ENCODE data around the gene C6orf136.
"Not testable (repeated sequence)": the region's sequence is repeated elsewhere in the genome, so short reads cannot be mapped to it uniquely, and the experiment has no call there.

Gene C6orf136

DNA sequence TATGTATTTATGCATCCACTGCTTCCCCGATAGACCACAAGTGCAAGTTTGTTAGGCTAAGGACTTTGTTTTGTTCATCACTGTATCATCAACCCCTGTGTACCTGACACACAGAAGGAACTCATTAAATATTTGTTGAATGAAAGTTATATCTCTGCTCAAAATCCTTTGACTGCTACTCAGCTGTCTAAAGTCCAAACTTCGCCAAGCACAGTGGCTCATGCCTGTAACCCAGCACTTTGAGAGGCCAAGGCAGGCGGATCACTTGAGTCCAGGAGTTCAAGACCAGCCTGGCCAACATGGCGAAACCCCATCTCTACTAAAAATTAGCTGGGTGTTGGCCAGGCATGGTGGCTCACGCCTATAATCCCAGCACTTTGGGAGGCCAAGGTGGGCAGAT, 11.0 kb downstream of the C6orf136 start:
- DNase-seq, result not testable (repeated sequence)

DNA sequence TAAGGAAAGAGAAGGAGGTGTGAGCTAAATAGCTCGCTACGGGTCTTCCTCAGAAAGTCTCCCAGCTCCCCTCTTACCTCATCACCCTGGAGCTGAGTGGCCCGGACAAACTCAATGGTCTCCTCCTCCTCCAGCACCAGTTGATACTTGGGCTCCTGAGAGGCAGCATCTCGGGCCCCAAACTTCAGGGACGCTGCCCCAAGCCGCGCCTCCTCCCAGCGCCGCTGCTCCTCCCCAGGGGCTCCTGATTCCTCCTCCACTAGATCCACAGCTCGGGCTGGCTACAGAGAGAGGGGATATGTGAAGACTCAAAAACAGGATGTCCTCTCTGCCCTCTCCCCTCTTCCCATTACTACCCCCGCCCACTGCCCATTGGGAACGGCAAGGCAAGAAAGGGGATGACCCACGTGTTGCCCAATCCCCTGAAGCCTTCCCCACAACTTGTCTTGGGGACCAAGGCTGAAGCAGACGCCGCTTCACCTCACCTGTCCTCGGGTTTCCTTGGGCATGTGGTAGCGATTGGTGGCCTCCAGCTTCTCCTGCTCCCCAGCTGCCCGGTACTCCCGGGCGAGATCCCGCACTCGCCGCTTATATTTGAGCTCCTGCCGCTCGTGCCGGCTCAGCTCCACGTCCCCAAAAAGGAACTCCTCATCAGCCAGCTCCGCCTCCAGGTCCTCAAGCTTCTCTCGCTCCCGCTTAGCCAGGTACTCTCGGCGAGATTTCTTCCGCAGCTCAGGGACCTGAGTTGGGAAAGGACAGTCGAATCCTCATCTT, 18.2 kb downstream of the C6orf136 start:
- no peak for DNase-seq

DNA sequence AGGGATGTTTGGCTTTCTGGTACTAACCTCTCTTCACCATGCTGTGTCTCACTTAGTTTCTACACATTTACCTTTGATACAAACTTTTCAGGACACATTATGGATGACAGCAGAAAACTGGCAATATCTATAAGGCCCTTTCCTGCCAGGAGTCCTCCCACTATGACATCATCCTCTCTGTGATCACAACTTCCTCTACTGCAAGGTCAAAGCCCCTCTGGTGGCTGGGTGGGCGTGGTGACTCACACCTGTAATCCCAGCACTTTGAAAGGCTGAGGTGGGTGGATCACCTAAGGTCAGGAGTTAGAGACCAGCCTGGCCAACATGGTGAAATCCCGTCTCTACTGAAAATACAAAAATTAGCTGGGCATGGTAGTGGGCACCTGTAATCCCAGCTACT, 19.4 kb downstream of the C6orf136 start:
- DNase-seq, result not testable (repeated sequence)

DNA sequence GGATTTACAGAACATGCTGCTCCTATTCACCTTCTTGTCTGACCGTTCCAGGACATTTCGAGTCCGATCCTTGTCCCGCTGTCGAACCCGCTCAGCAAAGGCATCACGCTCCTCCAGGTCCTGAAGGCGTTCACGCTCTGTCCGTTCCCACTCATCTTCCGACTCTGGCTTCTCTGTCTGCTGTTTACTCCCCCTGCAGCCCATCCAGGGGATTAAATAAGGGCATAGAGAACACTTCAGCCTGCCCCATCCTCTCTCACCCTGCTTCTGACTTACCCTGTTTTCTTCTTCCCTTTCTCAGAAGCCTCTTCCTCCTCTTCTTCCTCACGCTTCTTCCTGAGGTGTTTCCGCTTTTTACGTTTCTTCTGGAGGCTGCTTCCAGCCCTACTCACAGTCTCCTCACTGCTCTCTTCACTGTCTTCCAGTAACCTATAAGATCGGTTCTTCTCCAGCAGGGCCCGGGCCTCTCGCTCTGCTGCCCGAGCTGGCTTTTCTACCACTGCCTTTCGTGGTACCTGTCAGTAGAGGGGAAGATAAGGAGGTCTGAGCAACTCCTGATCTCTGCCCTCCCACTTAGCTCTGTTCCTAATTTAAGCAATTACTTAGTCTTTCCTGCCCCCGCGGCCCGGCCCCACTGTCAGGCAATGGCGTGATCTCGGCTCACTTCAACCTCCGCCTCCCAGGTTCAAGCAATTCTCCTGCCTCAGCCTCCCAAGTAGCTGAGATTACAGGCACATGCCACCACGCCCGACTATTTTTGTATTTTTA, 24.0 kb downstream of the C6orf136 start:
- DNase-seq, result no peak

DNA sequence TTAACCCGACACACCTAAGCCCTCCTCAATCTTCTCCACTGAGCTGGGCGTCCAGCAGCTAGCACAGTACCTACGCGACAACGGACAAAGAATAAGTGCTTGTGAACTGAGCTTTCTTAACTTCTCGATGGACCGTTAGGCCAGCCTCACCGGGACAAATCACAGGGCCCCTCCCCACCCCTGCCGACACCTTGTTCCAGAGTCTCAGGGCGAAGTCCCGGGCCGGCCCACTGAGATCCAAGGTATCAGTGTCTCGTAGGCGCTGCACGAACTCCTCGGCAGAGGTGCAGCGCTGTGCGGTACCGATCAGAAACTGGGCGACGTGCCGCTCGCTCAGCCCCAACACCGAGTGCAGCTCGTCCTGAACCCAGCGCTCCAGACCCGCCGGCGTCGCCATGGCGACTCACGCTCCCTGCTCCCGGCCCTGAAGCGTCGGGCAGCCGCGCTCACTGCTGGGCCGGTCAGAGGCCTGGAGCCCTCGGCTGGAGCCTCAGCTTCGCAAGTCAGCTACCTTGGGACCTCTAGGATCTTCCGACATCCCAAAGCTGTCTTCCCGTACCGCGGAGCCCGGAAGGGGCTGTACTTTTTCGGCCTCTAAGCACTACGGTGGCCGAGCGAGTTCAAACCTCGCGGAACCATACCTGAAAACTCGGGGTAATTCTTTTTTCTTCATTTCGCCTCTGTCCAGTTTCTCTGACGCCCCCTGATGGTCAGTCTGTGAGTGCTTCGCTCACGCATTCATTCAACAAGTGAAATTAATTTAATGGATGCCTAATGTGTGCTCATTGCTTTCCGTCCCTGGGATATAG, 25.7 kb downstream of the C6orf136 start, which contains the start of gene DHX16:
Gene DHX16 (minus strand): TSS at position 562 of the 809 bp plus-strand sequence. CDS start 165 bp downstream, at position 397.
- DNase-seq, result peak; percentile 99

DNA sequence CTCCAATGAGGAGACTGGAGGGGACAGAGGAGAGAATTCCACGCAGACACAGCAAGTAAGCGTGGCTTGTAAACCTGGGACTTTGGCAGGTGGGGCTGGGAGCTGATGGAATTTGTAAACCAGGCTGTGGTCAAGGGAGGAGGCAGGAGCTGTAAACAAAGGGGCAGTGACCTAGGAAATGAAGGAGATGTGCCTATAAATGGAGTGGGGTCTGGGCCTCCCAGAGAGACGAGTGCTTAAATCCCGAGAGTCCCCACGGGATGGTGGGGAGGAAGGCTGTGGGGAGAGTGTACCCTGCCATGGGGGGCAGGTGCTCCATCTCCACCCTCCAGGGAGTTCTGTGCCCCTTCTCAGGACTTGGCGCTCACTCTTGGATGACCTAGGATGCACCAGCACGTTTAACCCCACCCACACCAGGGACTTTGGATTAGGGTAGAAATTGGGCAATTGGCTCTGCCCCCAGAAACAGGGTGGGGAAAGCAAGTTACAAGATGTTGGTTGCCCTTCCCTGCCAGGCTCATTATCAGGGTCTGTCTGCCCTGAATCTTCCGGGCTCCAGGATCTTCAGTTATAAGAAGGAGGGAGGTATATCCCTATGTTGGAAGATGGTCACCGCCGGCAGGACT, 29.8 kb downstream of the C6orf136 start:
- DNase-seq, result no peak

DNA sequence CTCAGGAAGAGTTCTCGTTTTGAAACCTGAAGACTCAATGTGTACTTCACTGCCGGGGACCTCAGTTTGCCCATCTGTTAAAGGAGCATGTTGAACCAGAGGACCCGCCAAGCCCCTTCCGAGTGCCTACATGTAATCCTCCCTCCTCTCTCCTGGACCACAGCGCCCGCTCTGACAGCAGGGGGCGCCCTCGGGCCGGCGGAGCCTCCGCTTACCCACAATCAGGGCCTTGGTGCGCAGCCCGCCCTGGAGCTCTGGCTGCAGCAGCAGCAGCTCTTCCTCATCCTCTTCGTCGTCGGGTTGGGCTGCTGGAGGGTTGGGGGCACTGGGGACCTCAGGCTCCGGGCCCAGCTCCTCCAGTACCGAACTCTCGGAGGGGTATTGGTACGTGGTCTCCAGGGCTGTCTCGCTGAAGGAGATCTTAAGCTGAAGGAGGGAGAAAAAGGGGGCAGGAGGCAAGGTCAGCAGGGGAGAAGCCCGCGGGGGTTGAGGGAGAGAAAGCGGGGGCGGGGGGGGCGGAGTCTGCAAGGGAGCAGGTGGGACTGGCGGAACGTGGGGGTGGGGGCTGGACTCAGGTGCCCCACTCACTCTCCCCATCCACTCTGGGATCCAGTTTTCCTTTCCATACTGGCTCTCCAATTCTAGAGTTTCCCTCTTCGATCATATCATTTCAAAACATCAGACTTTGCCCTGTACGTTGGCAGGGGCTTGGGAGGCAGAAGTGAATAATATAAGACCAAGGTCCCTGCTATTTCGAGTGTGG, 32.2 kb downstream of the C6orf136 start:
- peak; percentile 74 for DNase-seq

DNA sequence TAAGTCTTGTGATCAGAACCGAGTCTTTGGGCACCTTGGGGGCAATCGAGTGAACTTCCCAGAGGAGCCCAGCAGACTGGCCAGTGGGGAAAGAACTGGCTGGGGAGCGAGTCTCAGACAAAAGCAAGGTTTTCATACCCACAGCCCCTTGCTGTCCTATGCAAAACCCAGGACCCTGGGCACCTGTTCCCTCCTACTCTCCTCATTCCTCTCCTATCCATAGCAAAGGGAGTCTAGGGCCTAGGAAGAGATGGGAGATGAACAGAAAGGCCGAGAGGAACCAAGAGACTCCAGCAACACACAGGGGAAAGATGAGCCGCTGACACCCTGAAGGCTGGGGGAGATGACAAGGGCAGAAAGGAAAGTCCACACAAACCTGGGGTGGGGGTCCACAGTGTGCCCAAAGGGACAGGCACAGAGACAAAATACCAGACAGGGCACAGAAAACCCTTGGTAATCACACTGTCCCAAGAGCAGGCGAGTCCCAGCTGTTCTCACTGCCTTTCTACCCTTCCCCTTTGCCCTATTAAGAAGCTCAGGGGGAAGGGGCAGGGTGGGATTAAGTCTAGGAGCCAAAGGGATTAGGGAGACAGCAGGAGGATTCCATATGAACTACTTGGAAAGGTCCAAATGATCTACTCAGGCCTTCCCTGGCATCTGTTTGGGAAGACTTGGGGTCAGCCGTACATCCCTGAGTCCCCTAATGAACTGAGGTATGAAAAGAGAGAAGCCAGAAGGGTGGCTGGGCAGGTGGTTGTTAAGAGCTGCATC, 33.0 kb downstream of the C6orf136 start:
- DNase-seq, result no peak

DNA sequence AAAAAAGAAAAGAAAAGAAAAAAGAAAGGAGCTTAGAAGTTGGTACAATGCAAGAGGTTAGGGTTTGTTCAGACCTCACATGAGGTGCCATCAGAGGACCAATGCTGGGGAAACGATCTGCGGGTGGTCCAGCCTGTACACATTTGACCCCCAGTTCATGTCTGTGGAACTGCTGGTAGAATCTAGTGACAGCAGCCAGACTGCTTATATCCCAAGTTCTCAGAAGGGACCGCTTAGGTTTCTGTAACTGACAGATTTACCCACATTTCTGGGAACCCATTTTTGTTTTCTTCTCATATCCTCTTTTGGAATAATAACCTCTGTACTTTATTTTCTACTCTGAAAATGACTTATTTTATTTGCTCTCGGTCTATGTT, 34.8 kb downstream of the C6orf136 start:
- DNase-seq, result no peak

DNA sequence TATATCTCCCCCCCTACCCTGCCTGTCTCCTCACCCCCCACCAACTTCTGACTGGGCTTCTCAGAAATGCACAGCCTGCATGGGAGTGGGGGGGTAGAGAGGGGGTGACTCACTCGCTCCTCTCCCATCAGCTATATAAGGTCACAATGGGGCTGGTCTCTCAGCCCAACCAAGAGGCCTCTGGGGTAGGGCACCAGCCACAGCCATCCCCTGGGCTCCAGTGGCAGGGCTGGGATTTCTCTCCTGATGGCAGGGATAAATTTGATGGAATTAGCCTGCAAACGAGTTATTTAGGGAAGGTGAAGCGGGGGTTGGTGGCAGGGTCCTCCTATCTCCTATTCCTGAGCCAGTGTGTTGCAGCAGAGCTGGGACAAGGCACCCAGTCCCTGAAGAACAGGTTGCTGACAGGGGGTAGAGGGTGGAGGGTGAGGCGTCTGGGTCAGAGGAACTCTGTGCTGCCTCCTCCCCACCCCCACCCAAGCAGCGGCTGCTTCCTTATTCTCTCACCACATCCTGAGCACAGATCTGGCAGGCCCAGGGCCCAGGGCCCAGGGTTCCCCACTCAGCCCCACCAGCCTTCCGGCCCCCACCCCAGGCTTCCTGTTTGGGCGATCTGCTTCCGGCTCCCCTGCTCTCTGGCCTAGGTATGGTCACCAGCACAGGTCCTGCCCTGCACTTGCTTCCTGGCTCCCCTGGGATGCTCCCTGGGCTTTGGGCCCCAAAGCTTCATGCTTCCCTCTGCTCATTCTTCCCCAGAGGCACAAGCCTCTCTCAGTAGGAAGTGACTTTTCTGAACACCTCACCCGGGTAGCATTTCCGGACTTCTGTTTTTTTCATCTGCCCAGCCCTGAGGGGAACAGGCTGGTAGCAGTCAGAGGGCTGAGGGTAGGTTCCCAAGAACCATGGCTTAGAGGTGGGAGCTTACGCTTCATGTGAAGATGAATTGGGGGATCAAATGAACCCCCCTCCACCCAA, 35.5 kb downstream of the C6orf136 start:
- DNase-seq, result peak; percentile 97

DNA sequence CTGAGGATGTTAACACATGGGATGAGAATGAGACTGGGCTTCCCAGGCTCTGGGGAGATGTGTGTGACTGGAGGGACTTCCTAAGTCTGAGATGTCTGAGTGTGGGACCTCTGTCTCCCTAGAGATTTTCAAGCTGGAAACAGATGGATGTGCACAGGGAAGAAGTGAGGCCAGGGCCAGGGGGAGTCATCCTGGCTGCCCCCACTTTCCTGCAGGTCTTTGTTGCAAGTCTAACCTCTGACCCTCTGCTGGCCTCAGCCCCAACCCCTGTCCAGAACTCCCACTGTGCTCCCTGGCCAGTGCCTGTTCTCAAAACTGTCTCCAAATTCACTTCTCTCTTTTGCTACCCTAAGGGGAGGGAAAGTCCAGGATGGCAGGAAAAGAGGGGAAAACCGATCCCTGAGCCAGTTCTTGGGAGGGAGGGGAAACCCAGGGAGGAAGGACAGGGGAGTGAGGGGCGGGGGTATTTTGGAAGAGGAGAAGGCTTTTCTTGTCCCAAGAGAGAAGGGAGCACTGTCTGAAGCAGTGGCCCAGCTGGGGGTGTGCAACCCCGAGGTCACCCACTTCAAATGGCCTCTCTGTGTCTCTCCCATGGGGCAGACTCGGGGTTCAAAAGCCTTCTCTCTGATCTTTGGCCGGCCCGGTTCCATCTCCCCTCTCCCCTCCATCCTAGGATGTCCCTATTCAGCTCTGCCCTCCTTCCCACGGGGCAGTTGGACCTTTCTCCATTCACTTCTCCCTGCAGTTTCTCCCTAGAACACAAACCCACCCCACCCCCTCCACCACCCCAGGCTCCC, 36.4 kb downstream of the C6orf136 start:
- DNase-seq, result no peak

DNA sequence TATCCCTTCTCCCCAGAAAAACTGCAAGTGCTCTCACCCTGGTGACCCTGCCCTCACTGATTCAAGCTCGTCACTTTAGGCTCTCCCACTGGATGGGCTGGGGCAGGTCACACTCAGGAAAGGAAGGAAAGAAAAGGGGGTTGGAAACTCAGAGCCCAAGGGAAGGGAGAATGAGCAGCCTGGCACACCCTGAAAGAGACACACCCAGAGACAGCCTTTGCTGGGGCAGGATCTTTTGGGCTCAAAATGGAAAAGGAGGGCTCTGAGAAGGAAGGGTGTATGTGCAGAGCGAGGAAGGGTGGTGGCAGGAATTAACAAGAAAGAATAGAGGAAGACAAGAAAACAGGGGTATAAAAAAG, 37.0 kb downstream of the C6orf136 start:
- DNase-seq, result no peak

DNA sequence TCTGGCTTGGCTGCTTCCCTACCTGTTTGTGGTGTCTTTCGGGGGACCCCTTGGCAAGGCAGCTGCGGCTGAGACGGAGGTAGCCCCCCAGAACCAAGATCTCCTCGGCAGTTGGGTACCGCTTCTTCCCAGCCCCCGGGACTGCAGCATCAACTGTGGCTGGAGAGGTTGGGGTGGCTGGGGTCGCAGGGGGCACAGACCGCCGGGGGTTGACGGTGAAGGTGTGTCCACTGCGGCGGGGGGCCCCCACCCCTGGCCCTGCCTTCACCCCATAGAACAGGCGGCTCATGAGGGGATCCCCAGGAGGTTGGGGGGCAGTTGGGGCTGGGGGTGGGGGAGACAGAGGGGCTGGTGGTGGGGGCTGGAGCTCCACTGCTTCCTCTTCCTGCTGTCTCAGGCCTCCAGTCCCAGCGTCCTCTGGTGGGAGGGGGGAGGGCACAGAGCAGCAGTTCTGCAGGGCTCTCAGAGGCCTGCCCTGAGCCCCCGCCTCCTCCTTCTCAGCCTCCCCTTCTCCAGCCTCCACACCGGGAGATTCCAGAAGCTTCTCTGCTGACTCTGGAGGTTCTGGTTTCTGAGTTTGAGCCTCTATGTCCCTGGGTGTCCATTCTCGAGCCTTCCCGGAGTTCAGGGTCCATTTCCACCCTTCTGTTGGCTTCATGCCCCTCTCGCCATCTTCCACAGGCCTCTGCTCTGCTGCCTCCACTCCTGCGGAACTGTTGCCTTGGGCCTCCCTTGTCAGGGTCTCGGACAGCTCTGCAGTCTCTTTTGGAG, 37.6 kb downstream of the C6orf136 start:
- peak; percentile 71 for DNase-seq

DNA sequence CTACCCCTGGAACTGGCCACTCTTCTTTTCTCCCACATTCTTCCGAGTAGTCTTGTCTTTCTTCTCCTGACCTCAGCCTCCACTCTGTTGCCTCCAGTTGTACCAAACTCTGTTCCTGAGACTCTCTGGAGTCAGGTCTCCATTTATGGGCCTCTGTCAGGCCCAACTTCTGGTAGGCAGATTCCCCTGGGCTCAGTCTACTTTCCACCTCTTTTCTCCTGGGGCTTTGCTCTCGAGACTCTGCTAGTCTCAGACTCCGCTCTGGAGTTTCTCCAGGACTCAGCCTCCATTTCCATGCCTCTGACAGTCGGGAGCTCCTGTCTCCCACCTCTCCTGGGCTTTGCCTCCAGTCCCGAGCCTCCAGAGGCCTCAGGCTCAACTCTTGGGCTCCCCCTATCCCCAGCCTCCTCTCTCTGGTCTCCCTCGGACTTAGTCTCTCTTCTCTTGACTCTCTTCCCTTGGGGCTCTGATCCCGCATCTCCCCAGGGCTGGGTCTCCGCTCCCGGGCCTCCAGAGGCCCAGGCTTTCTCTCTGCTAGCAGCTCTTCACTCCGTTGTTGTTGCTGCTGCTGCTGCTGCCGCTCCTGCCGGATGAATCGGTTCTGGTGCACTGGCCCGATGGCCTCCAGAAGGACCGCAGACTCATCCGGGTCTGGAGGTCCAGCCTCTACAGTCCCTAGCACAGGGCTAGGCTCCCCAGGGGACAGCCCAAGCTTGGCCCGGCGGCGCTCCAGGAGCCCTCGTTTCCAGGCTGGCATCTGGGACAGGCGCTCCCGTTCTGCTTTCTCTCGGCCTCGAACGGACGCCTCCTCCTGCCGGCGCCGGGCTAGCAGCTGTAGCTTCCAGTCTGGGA, 38.5 kb downstream of the C6orf136 start:
- peak; percentile 44 for DNase-seq

DNA sequence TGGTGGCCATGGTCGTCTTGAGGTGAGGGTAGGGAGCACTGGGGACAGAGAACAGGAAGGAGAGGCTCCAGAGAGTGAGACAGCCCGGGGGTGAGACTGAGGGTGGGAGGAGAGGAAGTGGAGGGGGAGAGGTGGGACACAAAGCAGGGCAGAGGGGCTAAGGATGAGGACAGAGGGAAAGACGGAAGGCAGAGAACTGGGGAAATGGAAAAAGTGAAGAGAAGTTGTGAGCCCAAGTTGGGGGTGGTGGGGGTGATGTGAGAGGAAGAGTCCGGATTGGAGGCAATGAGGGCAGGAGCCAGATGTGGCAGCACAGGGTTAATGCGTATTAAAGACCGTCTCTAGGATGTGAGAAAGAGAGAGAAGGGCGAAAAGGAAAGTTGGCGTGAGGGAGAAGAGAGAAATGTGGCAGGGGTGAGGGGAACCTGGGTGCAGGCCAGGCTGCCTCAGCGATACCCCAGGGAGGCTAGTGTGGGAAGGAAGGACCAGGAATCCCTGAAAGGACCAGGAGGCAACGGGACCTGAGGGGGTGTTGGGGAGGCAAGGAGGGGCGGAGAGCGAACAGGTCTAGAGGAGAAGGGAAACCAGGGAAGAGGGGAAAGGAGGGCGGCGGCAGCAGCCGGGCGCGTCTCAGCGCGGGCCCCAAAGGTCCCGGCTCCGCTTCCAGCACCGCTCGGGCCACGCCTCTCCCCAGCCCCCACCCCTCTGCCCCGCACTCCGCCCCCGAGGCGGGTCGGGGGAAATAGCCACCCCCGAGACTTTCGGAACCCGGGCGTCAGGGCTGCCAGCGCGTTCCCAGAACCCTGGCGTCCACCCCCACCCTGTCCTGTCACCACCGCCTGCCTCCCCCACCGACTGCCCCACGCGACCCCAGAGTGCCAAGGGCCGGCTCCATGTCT, 39.3 kb downstream of the C6orf136 start, which contains the start of gene PPP1R18:
Gene PPP1R18 (minus strand): TSS at position 637 of the 899 bp plus-strand sequence. CDS start 627 bp downstream, at position 10.
- peak; percentile 81 for DNase-seq
